ENCODE results near the gene ZNF536.

DNA sequence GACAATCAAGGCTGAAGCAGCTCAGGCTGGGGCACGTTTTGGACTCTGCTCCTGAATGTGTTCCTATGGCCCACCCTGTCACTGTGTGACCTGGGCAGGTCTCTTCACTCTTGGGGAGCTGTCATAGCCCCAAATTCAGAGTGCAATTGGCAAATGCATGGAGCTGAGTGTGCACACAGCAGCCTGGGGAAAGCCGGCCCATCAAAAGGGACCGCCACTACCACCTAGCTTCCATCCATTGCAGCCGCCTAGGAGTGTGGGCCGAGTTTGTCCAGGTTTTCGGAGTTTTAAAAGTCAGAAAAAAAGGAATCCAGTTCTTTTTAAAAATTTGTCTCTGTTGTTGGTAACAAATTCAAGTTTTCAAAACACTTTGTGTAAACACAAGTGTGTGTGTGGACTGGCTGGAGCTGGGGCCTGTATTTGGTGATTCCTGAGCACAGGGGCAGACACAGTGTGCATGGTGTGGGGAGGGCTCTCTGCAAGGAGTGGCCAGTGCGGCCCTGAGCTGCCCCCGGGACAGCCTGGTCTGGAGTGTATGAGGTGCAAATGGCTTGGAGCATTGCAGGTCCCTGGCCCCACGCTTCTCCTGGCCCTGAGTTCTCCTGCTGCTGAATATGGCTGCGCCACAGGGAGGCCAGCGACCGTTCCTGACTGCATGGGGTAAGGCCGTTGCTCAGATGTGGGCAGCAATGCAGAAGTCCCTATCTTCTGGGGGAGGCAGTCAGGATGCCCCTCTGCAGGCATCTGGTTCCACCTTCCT is 13.2 kb upstream of the ZNF536 start:
- TF ChIP-seq POLR2AphosphoS5 (IDR thresholded peaks at IDR 0.05) (no peak), EP300 (IDR thresholded peaks at IDR 0.05; ENCODE audit: low read depth) (no peak)
- TF ChIP-seq, protein P1, sequence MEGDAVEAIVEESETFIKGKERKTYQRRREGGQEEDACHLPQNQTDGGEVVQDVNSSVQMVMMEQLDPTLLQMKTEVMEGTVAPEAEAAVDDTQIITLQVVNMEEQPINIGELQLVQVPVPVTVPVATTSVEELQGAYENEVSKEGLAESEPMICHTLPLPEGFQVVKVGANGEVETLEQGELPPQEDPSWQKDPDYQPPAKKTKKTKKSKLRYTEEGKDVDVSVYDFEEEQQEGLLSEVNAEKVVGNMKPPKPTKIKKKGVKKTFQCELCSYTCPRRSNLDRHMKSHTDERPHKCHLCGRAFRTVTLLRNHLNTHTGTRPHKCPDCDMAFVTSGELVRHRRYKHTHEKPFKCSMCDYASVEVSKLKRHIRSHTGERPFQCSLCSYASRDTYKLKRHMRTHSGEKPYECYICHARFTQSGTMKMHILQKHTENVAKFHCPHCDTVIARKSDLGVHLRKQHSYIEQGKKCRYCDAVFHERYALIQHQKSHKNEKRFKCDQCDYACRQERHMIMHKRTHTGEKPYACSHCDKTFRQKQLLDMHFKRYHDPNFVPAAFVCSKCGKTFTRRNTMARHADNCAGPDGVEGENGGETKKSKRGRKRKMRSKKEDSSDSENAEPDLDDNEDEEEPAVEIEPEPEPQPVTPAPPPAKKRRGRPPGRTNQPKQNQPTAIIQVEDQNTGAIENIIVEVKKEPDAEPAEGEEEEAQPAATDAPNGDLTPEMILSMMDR (IDR thresholded peaks at IDR 0.05) = no peak
